Endothelial cell (in vitro differentiated cells): ENCODE results near the gene CCT2. TPM values are rescaled to one million over a fixed set of nuclear protein-coding genes. Genes with fewer than 3 reads are reported as not detected.

Source experiments
- DNase-seq: peaks from one replicate; pipeline ENCODE4 v3.0.0; 2021; ENCODE audit warnings: low spot score
- H3K27ac Mint-ChIP-seq: one replicate; pipeline ENCODE4 v1.8.0; 2021; ENCODE audit warnings: mixed read lengths, inconsistent platforms; ENCODE audit not compliant: unreplicated experiment
- H3K27me3 Mint-ChIP-seq: one replicate; pipeline ENCODE4 v1.8.0; 2021; ENCODE audit warnings: mild to moderate bottlenecking, moderate library complexity, mixed read lengths, inconsistent platforms; ENCODE audit not compliant: unreplicated experiment
- H3K36me3 Mint-ChIP-seq: one replicate; pipeline ENCODE4 v1.8.0; 2021; ENCODE audit warnings: mild to moderate bottlenecking, low read depth, mixed read lengths, inconsistent platforms; ENCODE audit not compliant: unreplicated experiment
- H3K4me1 Mint-ChIP-seq: one replicate; pipeline ENCODE4 v1.8.0; 2021; ENCODE audit warnings: mild to moderate bottlenecking, mixed read lengths, inconsistent platforms; ENCODE audit not compliant: unreplicated experiment
- H3K4me3 Mint-ChIP-seq: one replicate; pipeline ENCODE4 v1.8.0; 2021; ENCODE audit warnings: mild to moderate bottlenecking, mixed read lengths, inconsistent platforms; ENCODE audit not compliant: unreplicated experiment
- H3K9me3 Mint-ChIP-seq: one replicate; pipeline ENCODE4 v1.8.0; 2021; ENCODE audit warnings: mixed read lengths, inconsistent platforms; ENCODE audit not compliant: unreplicated experiment
- total RNA-seq: library from RNA; stranded (reverse); fragmentation: NEBNext Ultra II Directional; extraction: Animal tissue kit (Norgen Biotek cat#: 25700); gene quantifications from one replicate; pipeline ENCODE4 v1.2.1, GENCODE V29; 2021; ENCODE audit not compliant: unreplicated experiment
- TF ChIP-seq, protein P1 (sequence below): fragments of 200-600 bp; sonication (generic); IDR thresholded peaks from one replicate; pipeline ENCODE4 v1.5.0; 2021; ENCODE audit warnings: antibody characterized with exemption; ENCODE audit not compliant: unreplicated experiment

CCT2 gene
- total RNA-seq, 1 donor from 2014 or later: 153 TPM

DNA sequence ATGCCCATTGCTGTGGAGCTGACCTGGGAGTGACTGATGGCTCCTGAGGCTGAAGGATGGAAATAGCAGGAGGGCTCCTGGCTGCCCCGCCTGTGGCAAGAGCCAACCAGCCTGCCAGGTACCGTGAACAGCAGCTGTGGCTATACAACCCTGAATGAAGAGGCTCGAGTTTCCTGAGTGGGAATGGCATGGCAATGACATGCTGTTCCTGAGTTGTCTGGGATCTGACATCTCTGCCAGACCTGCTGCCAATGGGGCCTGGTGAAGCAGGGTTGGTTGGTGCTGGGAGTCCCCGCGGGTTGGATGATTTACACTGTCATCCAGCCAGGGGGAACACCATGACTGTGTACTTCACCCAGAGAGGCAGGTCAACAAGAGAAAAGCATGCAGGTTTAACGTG, 57.3 kb downstream of the CCT2 start:
- no peak for DNase-seq
- Mint-ChIP-seq H3K27me3 (peaks cover 2% of the 10 kb centered on the region), H3K9me3 (no peaks in the 10 kb centered on the region), H3K4me1 (no peaks in the 10 kb centered on the region), H3K36me3 (no peaks in the 10 kb centered on the region), H3K4me3 (no peak overlapping the region), H3K27ac (no peak overlapping the region)
- TF ChIP-seq, protein P1, sequence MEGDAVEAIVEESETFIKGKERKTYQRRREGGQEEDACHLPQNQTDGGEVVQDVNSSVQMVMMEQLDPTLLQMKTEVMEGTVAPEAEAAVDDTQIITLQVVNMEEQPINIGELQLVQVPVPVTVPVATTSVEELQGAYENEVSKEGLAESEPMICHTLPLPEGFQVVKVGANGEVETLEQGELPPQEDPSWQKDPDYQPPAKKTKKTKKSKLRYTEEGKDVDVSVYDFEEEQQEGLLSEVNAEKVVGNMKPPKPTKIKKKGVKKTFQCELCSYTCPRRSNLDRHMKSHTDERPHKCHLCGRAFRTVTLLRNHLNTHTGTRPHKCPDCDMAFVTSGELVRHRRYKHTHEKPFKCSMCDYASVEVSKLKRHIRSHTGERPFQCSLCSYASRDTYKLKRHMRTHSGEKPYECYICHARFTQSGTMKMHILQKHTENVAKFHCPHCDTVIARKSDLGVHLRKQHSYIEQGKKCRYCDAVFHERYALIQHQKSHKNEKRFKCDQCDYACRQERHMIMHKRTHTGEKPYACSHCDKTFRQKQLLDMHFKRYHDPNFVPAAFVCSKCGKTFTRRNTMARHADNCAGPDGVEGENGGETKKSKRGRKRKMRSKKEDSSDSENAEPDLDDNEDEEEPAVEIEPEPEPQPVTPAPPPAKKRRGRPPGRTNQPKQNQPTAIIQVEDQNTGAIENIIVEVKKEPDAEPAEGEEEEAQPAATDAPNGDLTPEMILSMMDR: no peak

DNA sequence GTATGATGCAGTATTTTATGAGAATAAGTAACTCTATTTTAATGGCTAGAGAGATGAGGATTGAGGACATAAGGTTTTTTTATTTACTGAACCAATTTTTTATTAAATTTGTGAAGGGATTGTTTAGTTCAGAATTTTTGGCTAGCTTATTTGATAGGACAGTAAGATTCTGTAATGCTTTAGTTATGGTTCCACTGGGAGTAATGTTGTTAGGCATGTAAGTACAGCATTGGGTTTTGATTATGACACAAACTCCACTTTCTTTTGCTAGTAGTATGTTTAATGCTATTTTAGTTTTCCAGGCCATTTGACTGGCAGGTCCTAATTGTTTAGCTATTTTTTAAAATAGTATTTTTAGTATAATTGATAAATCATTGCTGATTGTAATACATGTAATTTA, 59.3 kb downstream of the CCT2 start:
- H3K27ac Mint-ChIP-seq: no peak overlapping the region
- no peaks in the 10 kb centered on the region for H3K4me1 Mint-ChIP-seq
- no peaks in the 10 kb centered on the region for H3K9me3 Mint-ChIP-seq
- H3K36me3 Mint-ChIP-seq: no peaks in the 10 kb centered on the region
- peaks cover 2% of the 10 kb centered on the region for H3K27me3 Mint-ChIP-seq
- TF ChIP-seq, protein P1: no peak
- no peak overlapping the region for H3K4me3 Mint-ChIP-seq
- DNase-seq: no peak

DNA sequence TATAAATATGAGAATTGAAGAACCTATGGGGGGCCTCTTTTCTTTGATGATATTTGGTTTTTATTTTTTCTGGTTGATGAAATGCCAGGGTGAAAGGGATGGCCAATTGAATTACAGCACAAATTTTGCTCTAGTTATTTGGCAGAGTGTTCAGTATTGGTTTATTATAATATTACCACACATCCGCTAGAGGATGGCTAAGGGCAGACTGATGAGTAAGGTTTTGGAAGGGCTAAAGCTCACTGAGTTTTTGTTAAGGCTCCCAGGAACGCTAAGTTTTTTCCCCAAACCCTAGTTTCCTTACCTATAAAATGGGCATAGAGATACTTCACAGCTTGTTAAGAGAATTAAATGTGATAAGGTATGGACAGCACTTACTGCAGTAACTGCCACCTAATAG, 59.8 kb downstream of the CCT2 start:
- Mint-ChIP-seq H3K36me3 (no peaks in the 10 kb centered on the region), H3K27ac (no peak overlapping the region)
- no peak for DNase-seq

DNA sequence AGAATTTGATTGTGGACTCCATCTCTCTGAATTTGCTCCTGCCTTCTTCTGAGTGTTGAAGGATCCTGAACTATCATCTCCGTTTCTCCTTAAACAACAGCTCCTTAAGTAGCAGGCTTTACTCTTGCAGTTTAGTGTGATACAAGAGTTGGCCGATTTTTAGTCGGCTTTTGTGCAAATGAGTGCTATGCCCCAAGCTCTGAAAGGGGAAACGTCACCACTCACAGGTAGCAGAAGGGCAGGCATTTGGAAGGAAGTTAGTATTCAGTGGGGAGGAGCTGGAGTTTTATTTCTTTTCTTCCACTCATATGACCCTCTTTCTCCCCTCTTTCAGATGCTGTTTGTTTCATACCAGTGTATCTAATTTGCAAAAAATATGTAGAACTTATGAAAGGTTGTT, 61.9 kb downstream of the CCT2 start:
- DNase-seq: no peak
- Mint-ChIP-seq H3K27me3 (peaks cover 2% of the 10 kb centered on the region), H3K36me3 (no peaks in the 10 kb centered on the region), H3K27ac (no peak overlapping the region), H3K4me3 (no peak overlapping the region), H3K4me1 (no peaks in the 10 kb centered on the region), H3K9me3 (no peaks in the 10 kb centered on the region)
- TF ChIP-seq, protein P1: no peak

More for the DNA sequence above, 59.8 kb downstream of the CCT2 start:
- H3K27me3 Mint-ChIP-seq: peaks cover 2% of the 10 kb centered on the region
- no peaks in the 10 kb centered on the region for H3K9me3 Mint-ChIP-seq
- no peak overlapping the region for H3K4me3 Mint-ChIP-seq
- TF ChIP-seq, protein P1: no peak
- H3K4me1 Mint-ChIP-seq: no peaks in the 10 kb centered on the region

DNA sequence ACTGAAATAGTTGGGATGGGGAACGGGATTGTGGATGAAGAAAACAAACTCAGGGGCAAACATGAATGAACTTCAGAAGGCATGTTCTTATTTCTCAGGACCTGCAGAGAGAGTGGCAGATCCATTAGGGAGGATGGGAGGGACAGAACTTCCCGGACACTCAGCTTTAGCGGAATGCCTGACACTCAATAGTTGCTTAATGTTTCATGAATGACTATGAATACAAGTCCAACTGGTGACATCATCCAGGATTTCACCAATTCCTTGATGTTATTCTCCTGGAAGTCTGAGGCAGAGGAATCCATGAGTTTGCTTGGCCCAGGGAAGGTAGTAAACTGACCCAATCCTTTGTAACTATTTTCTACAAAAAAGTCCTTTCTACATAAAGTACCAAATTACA, 63.2 kb downstream of the CCT2 start:
- Mint-ChIP-seq H3K4me1 (no peaks in the 10 kb centered on the region), H3K27me3 (no peaks in the 10 kb centered on the region), H3K4me3 (no peak overlapping the region), H3K9me3 (no peaks in the 10 kb centered on the region), H3K27ac (no peak overlapping the region), H3K36me3 (no peaks in the 10 kb centered on the region)
- TF ChIP-seq, protein P1: no peak
- no peak for DNase-seq
